ENCODE results near the gene PANX2. TPM values are rescaled to one million over a fixed set of nuclear protein-coding genes. Genes with fewer than 3 reads are reported as not detected.
"Not testable (repeated sequence)": the region's sequence is repeated elsewhere in the genome, so short reads cannot be mapped to it uniquely, and the experiment has no call there.

PANX2 gene
- total RNA-seq, 1 donor from 2014 or later = 0.88 TPM

GRCh38 chr22:50203288-50203687, 32.8 kb downstream of the PANX2 start:
- H3K9me3 ChIP-seq (ENCODE audit: low read depth) = no peaks in the 10 kb centered on the region
- peaks cover 12% of the 10 kb centered on the region for H3K36me3 ChIP-seq
- H3K9ac ChIP-seq = no peak overlapping the region
- Mint-ChIP-seq H3K4me1 (peaks cover 20% of the 10 kb centered on the region), H3K27me3 (ENCODE audit: insufficient read depth, low read depth) (peaks cover 4% of the 10 kb centered on the region), H3K36me3 (peaks cover 27% of the 10 kb centered on the region), H3K4me3 (no peak overlapping the region), H3K9me3 (peaks cover 4% of the 10 kb centered on the region), H3K27ac (no peak overlapping the region)
- no peak for DNase-seq (ENCODE audit: low spot score)
- H4K20me1 ChIP-seq (ENCODE audit: low read depth) = peaks cover 50% of the 10 kb centered on the region
- H3K79me2 ChIP-seq (ENCODE audit: low read depth) = peaks cover 27% of the 10 kb centered on the region
- H2AFZ ChIP-seq (replicated peaks) = no peak overlapping the region
- peaks cover 21% of the 10 kb centered on the region for H3F3A ChIP-seq (ENCODE audit: low read depth)
- no peak overlapping the region for H3K4me2 ChIP-seq
- no peak overlapping the region for H3K4me3 ChIP-seq
- H3K4me1 ChIP-seq = peaks cover 10% of the 10 kb centered on the region
- H3K27me3 ChIP-seq = peaks cover 7% of the 10 kb centered on the region
- H3K27ac ChIP-seq = no peak overlapping the region
- TF ChIP-seq EZH2 (IDR thresholded peaks at IDR 0.05) (no peak), EZH2phosphoT487 (IDR thresholded peaks at IDR 0.05) (no peak), CTCF (IDR thresholded peaks at IDR 0.05) (no peak)

- Histone ChIP-seq H2AFZ (replicated peaks) (no peak overlapping the region), H3K27ac (no peak overlapping the region), H3F3A (ENCODE audit: low read depth) (peaks cover 11% of the 10 kb centered on the region), H3K9ac (no peak overlapping the region), H3K9me3 (ENCODE audit: low read depth) (no peaks in the 10 kb centered on the region), H3K4me3 (no peak overlapping the region), H4K20me1 (ENCODE audit: low read depth) (peaks cover 46% of the 10 kb centered on the region), H3K79me2 (ENCODE audit: low read depth) (peaks cover 27% of the 10 kb centered on the region), H3K4me2 (no peak overlapping the region), H3K27me3 (peaks cover 7% of the 10 kb centered on the region), H3K4me1 (peaks cover 10% of the 10 kb centered on the region), H3K36me3 (peaks cover 12% of the 10 kb centered on the region)
- H3K27ac Mint-ChIP-seq = no peak overlapping the region
- TF ChIP-seq EZH2 (IDR thresholded peaks at IDR 0.05) (no peak), CTCF (IDR thresholded peaks at IDR 0.05) (no peak), EZH2phosphoT487 (IDR thresholded peaks at IDR 0.05) (no peak)
- peaks cover 4% of the 10 kb centered on the region for H3K27me3 Mint-ChIP-seq (ENCODE audit: insufficient read depth, low read depth)
- H3K4me3 Mint-ChIP-seq = no peak overlapping the region
- H3K9me3 Mint-ChIP-seq = peaks cover 4% of the 10 kb centered on the region
- peaks cover 17% of the 10 kb centered on the region for H3K4me1 Mint-ChIP-seq
- no peak for DNase-seq (ENCODE audit: low spot score)
- peaks cover 27% of the 10 kb centered on the region for H3K36me3 Mint-ChIP-seq
Measured at GRCh38 chr22:50204571-50204970, 34.0 kb downstream of the PANX2 start.

- peaks cover 12% of the 10 kb centered on the region for H3K36me3 ChIP-seq
- not testable (repeated sequence) for H3K27ac Mint-ChIP-seq, H3K9ac ChIP-seq
Measured at GRCh38 chr22:50204998-50205397, 34.5 kb downstream of the PANX2 start.

GRCh38 chr22:50205781-50206569, 35.4 kb downstream of the PANX2 start:
- Mint-ChIP-seq H3K4me1 (peaks cover 19% of the 10 kb centered on the region), H3K36me3 (peaks cover 32% of the 10 kb centered on the region), H3K4me3 (no peak overlapping the region), H3K27ac (no peak overlapping the region), H3K9me3 (peaks cover 4% of the 10 kb centered on the region), H3K27me3 (ENCODE audit: insufficient read depth, low read depth) (peaks cover 6% of the 10 kb centered on the region)
- Histone ChIP-seq H3F3A (ENCODE audit: low read depth) (peaks cover 3% of the 10 kb centered on the region), H3K36me3 (peaks cover 12% of the 10 kb centered on the region), H3K27ac (no peak overlapping the region), H3K4me3 (no peak overlapping the region), H3K4me2 (no peak overlapping the region), H2AFZ (replicated peaks) (no peak overlapping the region), H3K9me3 (ENCODE audit: low read depth) (no peaks in the 10 kb centered on the region), H3K9ac (no peak overlapping the region), H4K20me1 (ENCODE audit: low read depth) (peaks cover 48% of the 10 kb centered on the region), H3K27me3 (peaks cover 7% of the 10 kb centered on the region), H3K4me1 (peaks cover 10% of the 10 kb centered on the region), H3K79me2 (ENCODE audit: low read depth) (peaks cover 27% of the 10 kb centered on the region)
- TF ChIP-seq EZH2 (IDR thresholded peaks at IDR 0.05) (no peak), CTCF (IDR thresholded peaks at IDR 0.05) (no peak), EZH2phosphoT487 (IDR thresholded peaks at IDR 0.05) (no peak)
- no peak for DNase-seq (ENCODE audit: low spot score)

More at GRCh38 chr22:50204998-50205397, 34.5 kb downstream of the PANX2 start:
- H3K27me3 ChIP-seq; H3K27ac ChIP-seq; H3F3A ChIP-seq (ENCODE audit: low read depth); H2AFZ ChIP-seq (replicated peaks); H3K4me3 ChIP-seq; DNase-seq (ENCODE audit: low spot score); H3K4me3 Mint-ChIP-seq; H3K9me3 Mint-ChIP-seq; H3K27me3 Mint-ChIP-seq (ENCODE audit: insufficient read depth, low read depth); H3K4me2 ChIP-seq; H3K4me1 ChIP-seq; H3K9me3 ChIP-seq (ENCODE audit: low read depth): not testable (repeated sequence)
- peaks cover 30% of the 10 kb centered on the region for H3K36me3 Mint-ChIP-seq
- H3K79me2 ChIP-seq (ENCODE audit: low read depth) = peaks cover 27% of the 10 kb centered on the region
- peaks cover 19% of the 10 kb centered on the region for H3K4me1 Mint-ChIP-seq
- H4K20me1 ChIP-seq (ENCODE audit: low read depth) = peaks cover 45% of the 10 kb centered on the region

Measured in neural progenitor cell (in vitro differentiated cells).